ENCODE data around the gene FTSJ3.
"Not testable (repeated sequence)": the region's sequence is repeated elsewhere in the genome, so short reads cannot be mapped to it uniquely, and the experiment has no call there.

Gene FTSJ3, protein sequence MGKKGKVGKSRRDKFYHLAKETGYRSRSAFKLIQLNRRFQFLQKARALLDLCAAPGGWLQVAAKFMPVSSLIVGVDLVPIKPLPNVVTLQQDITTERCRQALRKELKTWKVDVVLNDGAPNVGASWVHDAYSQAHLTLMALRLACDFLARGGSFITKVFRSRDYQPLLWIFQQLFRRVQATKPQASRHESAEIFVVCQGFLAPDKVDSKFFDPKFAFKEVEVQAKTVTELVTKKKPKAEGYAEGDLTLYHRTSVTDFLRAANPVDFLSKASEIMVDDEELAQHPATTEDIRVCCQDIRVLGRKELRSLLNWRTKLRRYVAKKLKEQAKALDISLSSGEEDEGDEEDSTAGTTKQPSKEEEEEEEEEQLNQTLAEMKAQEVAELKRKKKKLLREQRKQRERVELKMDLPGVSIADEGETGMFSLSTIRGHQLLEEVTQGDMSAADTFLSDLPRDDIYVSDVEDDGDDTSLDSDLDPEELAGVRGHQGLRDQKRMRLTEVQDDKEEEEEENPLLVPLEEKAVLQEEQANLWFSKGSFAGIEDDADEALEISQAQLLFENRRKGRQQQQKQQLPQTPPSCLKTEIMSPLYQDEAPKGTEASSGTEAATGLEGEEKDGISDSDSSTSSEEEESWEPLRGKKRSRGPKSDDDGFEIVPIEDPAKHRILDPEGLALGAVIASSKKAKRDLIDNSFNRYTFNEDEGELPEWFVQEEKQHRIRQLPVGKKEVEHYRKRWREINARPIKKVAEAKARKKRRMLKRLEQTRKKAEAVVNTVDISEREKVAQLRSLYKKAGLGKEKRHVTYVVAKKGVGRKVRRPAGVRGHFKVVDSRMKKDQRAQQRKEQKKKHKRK

GRCh38 chr17:63827002-63827800 is at the start of gene FTSJ3, which contains the start of gene PSMC5:
FTSJ3 (minus strand) TSS chr17:63827663; CDS start chr17:63826902, 761 bp downstream.
PSMC5 (plus strand) TSS chr17:63827431; CDS start chr17:63827491, 60 bp downstream.
- peak; percentile 81 for DNase-seq

GRCh38 chr17:63874693-63875092 is 47.2 kb upstream of the FTSJ3 start:
- DNase-seq: not testable (repeated sequence)

DNA sequence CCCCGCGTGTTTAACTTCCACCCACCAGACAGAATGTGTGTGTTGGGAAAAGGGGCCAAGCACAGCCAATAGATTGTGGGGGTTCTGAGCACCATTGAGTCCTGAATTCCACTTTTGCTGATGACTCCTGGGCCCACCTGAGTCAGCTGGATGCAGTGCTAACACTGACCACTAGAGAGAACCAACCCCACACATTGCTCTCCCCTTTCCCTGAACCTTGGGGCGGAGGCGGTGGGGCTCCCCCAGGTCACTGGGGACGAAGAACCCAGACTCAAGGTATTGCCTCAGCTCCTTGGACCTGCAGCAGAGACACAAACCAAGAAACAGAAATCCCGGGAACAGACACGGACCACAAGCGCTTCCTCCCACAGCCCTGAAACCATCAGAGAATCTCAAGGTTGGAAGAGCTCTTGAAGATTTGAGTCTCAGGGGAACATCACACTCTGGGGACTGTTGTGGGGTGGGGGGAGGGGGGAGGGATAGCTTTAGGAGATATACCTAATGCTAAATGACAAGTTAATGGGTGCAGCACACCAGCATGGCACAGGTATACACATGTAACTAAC is 46.7 kb upstream of the FTSJ3 start:
- DNase-seq: not testable (repeated sequence)

- DNase-seq: not testable (repeated sequence)
These were observed 46.1 kb upstream of the FTSJ3 start, which contains the start of gene CSH2 for GRCh38 chr17:63873577-63873976. CSH2 (minus strand) TSS chr17:63873677; CDS start chr17:63873614, 63 bp downstream.

GRCh38 chr17:63871646-63872365 is 44.3 kb upstream of the FTSJ3 start:
- not testable (repeated sequence) for DNase-seq

- not testable (repeated sequence) for DNase-seq
These were observed 42.8 kb upstream of the FTSJ3 start for GRCh38 chr17:63870292-63870665.

DNA sequence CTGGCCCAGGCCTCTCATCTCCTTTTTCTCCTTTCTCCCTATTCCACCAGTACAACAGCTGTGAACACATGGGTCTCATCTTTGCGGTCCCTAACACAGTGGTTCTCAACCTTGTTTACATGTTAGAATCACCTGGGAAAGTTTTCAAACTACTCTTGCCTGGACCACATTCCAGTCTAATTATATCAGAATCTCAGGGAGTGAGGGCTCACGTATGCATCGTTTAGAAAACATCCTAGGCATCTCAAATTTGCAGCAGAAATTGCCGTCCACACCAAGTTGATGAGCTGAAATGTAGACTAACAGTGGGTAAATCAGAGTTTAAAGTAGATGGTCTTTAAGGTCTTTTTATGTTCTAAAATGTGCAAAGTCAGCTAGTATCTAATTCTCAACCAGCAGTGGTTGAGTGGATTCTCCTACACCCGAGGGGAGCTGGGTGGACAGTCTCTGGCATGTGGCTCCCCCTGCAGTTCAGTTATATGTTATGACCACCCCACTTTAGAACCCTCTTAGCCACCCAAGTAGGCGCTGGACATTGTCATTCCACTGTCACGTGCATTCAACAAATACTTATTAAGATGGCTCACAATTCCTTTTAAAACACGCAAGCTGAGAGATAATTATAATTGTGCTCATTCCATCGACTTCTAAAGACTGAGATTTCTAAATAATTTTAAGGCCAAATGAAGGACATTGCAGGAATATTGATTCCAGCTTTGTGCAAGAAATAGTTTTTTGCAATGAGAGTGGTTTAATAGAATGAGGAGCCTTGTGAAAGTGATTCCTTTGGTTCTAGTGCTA is 42.2 kb upstream of the FTSJ3 start:
- DNase-seq: not testable (repeated sequence)

DNA sequence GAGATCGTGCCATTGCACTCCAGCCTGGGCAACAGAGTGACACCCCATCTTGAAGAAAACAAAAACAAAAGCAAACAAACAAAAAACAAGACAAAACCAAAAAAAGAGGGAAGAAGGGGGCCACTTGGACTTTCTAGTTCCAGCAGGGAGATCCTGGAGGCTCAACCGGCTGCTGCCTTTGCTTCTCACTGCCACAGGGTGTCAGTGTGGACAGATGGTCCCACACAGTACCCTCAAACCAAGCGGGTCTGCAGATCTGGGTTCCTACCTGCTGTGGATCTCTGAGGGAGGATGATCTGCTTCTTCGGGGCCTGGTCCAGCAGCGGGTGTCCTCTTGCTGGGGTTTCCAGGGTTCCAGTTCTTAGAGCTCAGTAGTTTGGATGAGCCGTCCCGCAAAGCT is 39.2 kb upstream of the FTSJ3 start:
- not testable (repeated sequence) for DNase-seq

DNA sequence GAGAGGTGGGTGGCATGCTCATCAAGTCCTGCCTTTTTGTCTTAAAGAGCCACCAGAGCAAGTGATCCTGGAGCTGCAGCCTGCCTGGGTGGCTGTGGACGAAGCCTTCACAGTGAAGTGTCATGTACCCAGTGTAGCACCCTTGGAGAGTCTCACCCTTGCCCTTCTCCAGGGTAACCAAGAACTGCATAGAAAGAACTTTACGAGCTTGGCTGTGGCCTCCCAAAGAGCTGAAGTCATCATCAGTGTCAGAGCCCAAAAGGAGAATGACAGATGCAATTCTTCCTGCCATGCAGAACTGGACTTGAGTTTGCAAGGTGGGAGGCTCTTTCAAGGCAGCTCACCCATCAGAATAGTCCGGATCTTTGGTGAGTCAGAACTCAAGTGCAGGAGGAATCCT is 31.8 kb upstream of the FTSJ3 start:
- DNase-seq: no peak

GRCh38 chr17:63856425-63856824 is 29.0 kb upstream of the FTSJ3 start:
- not testable (repeated sequence) for DNase-seq

- DNase-seq: no peak
These were observed 27.7 kb upstream of the FTSJ3 start for GRCh38 chr17:63855185-63855584.

GRCh38 chr17:63854709-63855108 is 27.2 kb upstream of the FTSJ3 start:
- no peak for DNase-seq

GRCh38 chr17:63853260-63853659 is 25.8 kb upstream of the FTSJ3 start:
- DNase-seq: no peak

GRCh38 chr17:63850401-63850800 is 22.9 kb upstream of the FTSJ3 start:
- no peak for DNase-seq

- no peak for DNase-seq
These were observed 21.6 kb upstream of the FTSJ3 start for GRCh38 chr17:63848834-63849689.

- DNase-seq: no peak
These were observed 20.2 kb upstream of the FTSJ3 start for GRCh38 chr17:63847525-63848249.

DNA sequence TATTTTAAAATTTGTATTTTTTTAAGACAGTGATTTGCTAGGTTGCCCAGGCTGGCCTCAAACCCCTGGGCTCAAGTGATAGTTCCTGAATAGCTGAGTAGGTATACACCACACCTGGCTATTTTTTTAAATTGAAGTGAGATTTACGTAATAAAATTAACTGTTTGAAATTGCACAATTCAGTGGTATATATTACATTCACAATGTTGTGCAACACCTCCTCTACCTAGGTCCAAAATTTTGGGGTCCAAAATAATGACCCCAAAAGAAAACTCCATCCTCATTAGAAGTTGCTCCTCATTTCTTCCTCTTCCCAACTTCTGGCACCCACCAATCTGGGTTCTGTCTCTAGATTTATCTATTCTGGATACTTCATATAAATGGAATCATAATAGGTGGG is 18.0 kb upstream of the FTSJ3 start:
- no peak for DNase-seq

DNA sequence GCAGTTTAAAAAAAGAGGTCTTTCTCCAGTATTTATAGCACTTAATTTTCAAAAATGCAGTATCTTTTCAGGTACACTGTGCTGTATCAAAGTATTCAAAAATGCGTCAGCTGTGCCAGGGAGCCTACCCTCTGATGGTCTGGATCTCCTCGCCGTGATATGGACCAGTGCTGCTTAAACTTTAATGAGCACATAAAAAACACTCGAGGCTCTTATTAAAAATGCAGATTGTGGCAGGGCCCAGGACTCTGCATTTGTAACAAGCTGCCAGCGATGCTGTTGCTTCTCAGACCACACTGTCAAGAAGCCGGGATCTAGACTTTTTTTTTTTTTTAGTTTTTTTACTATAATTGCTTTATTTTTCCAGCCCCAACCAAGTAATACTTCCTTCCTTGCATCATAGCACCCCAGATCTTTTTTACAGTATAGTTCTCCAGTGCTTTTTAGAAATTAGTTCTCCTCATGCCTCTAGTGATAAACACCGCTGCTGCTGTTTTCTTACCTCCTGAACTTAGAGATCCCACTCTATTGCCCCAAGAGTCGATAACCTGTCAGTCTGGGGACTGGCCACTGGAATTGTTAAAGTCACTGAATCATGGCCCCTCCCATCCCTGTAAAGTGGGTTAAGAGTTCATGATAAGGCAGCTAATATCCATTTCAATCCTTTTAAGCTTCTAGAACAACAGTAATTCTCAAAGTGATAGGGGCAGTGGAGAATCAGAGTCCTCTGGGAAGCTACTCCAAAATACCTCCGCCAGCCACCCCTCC is 16.6 kb upstream of the FTSJ3 start:
- no peak for DNase-seq

All from NCI-H446 treated with DMSO at 0.1 percent for 48 hours (cell line).